Measurements from ENCODE around the gene SLC26A3.

The SLC26A3 gene

GRCh38 chr7:107816011-107816566, 13.1 kb upstream of the SLC26A3 start:
- no peak for DNase-seq (ENCODE audit: low read depth in 2 of 2, low spot score in 1 of 2)

- no peak for DNase-seq (ENCODE audit: low read depth in 2 of 2, low spot score in 1 of 2)
Observed at GRCh38 chr7:107815254-107815882, 12.3 kb upstream of the SLC26A3 start.

- DNase-seq (ENCODE audit: low read depth in 2 of 2, low spot score in 1 of 2), result no peak
Observed at GRCh38 chr7:107813524-107813923, 10.5 kb upstream of the SLC26A3 start.

- DNase-seq (ENCODE audit: low read depth in 2 of 2, low spot score in 1 of 2), result no peak
Observed at GRCh38 chr7:107811934-107812333, 8.9 kb upstream of the SLC26A3 start.

GRCh38 chr7:107810626-107811025, 7.6 kb upstream of the SLC26A3 start:
- no peak for DNase-seq (ENCODE audit: low read depth in 2 of 2, low spot score in 1 of 2)

GRCh38 chr7:107809179-107809578, 6.2 kb upstream of the SLC26A3 start:
- no peak for DNase-seq (ENCODE audit: low read depth in 2 of 2, low spot score in 1 of 2)

GRCh38 chr7:107799647-107800264, 3.3 kb downstream of the SLC26A3 start:
- no peak for DNase-seq (ENCODE audit: low read depth in 2 of 2, low spot score in 1 of 2)

- DNase-seq (ENCODE audit: low read depth in 2 of 2, low spot score in 1 of 2), result no peak
Observed at GRCh38 chr7:107792364-107792763, 10.7 kb downstream of the SLC26A3 start.

- DNase-seq (ENCODE audit: low read depth in 2 of 2, low spot score in 1 of 2), result no peak
Observed at GRCh38 chr7:107789647-107790046, 13.4 kb downstream of the SLC26A3 start.

- DNase-seq (ENCODE audit: low read depth in 2 of 2, low spot score in 1 of 2), result no peak
Observed at GRCh38 chr7:107788662-107789061, 14.4 kb downstream of the SLC26A3 start.

GRCh38 chr7:107788216-107788615, 14.8 kb downstream of the SLC26A3 start:
- no peak for DNase-seq (ENCODE audit: low read depth in 2 of 2, low spot score in 1 of 2)

- no peak for DNase-seq (ENCODE audit: low read depth in 2 of 2, low spot score in 1 of 2)
Observed at GRCh38 chr7:107785926-107786325, 17.1 kb downstream of the SLC26A3 start.

GRCh38 chr7:107785170-107785569, 17.9 kb downstream of the SLC26A3 start:
- DNase-seq (ENCODE audit: low read depth in 2 of 2, low spot score in 1 of 2), result no peak

- no peak for DNase-seq (ENCODE audit: low read depth in 2 of 2, low spot score in 1 of 2)
Observed at GRCh38 chr7:107783648-107784047, 19.4 kb downstream of the SLC26A3 start.

GRCh38 chr7:107782374-107782773, 20.6 kb downstream of the SLC26A3 start:
- DNase-seq (ENCODE audit: low read depth in 2 of 2, low spot score in 1 of 2), result no peak

- DNase-seq (ENCODE audit: low read depth in 2 of 2, low spot score in 1 of 2), result no peak
Observed at GRCh38 chr7:107779647-107780099, 23.4 kb downstream of the SLC26A3 start.

- DNase-seq (ENCODE audit: low read depth in 2 of 2, low spot score in 1 of 2), result no peak
Observed at GRCh38 chr7:107778283-107778682, 24.7 kb downstream of the SLC26A3 start.

GRCh38 chr7:107777702-107778101, 25.3 kb downstream of the SLC26A3 start:
- no peak for DNase-seq (ENCODE audit: low read depth in 2 of 2, low spot score in 1 of 2)

GRCh38 chr7:107773027-107773426, 30.0 kb downstream of the SLC26A3 start:
- no peak for DNase-seq (ENCODE audit: low read depth in 2 of 2, low spot score in 1 of 2)

- DNase-seq (ENCODE audit: low read depth in 2 of 2, low spot score in 1 of 2), result no peak
Observed at GRCh38 chr7:107768263-107768662, 34.8 kb downstream of the SLC26A3 start.

- DNase-seq (ENCODE audit: low read depth in 2 of 2, low spot score in 1 of 2), result no peak
Observed at GRCh38 chr7:107767391-107767790, 35.6 kb downstream of the SLC26A3 start.

GRCh38 chr7:107758667-107759066, 44.4 kb downstream of the SLC26A3 start:
- no peak for DNase-seq (ENCODE audit: low read depth in 2 of 2, low spot score in 1 of 2)

GRCh38 chr7:107754642-107755041, 48.4 kb downstream of the SLC26A3 start:
- no peak for DNase-seq (ENCODE audit: low read depth in 2 of 2, low spot score in 1 of 2)

All from stimulated activated CD8-positive, alpha-beta memory T cell treated with anti-CD3 and anti-CD28 coated beads, Interleukin-4, amount 100 ng/mL, for 4 hours (primary cell).